ENCODE results near the gene RASA3. TPM values are rescaled to one million over a fixed set of nuclear protein-coding genes. Genes with fewer than 3 reads are reported as not detected.

RASA3 gene
- total and polyA plus RNA-seq, 2 donors (not counting 3 experiments of a cell fraction or from before 2014, with no cell fraction given), result 26.5 to 53.8 TPM

DNA sequence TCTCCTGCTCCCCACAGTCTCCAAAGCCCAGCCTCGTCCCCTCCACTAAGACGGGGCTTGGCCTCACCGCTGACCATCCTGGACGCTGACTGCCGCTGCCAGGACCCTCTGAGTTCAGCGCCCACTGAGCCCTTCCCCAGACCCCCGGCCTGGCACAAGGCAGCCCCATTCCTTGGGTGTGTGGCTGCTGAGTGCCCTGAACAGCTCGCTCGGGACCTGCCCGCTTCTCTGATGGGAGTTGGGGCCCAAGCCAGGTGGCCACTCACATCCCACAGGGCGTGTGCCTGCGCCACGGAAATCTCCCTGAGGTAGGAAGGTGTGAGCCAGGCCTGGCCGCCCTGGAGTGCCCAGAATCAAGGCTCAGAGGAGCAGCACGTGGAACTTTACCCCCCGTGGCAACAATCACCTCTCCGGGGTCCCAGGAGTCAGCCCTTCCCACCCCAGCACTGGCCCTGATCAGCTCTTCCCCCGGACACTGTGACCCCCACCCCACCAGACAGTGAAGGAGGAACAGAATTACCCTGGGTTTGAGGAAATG lies 179.4 kb downstream of the RASA3 start:
- Histone ChIP-seq H2AFZ (ENCODE audit: low read depth, low read length) (no peak overlapping the region), H3K27me3 (ENCODE audit: control insufficient read depth in 2 of 2, insufficient read depth in 2 of 2, low read length in 2 of 2) (no peaks in the 10 kb centered on the region), H3K27ac (ENCODE audit: insufficient read depth, low read depth, low read length) (no peak overlapping the region), H3K36me3 (ENCODE audit: control insufficient read depth in 2 of 2, extremely low read depth in 1 of 2, insufficient read depth in 2 of 2, low read length in 2 of 2) (no peaks in the 10 kb centered on the region), H3K9me3 (replicated peaks; ENCODE audit: control insufficient read depth, insufficient read depth, low read length) (no peaks in the 10 kb centered on the region), H3K9me1 (replicated peaks; ENCODE audit: control insufficient read depth, extremely low read depth, insufficient read depth, low read length) (no peaks in the 10 kb centered on the region), H3K9ac (replicated peaks; ENCODE audit: extremely low read depth, insufficient read depth, low read length) (no peak overlapping the region), H4K20me1 (replicated peaks; ENCODE audit: control insufficient read depth, extremely low read depth, insufficient read depth, low read length) (no peaks in the 10 kb centered on the region), H3K4me3 (replicated peaks in 1 of 3; ENCODE audit: insufficient read depth in 1 of 3, low read depth in 1 of 3, low read length in 3 of 3) (no peak overlapping the region), H3K4me2 (ENCODE audit: insufficient read depth, low read length) (no peak overlapping the region), H3K4me1 (ENCODE audit: control insufficient read depth, extremely low read depth, insufficient read depth, low read length) (no peaks in the 10 kb centered on the region), H3K79me2 (ENCODE audit: control insufficient read depth, insufficient read depth, low read length) (no peaks in the 10 kb centered on the region)
- dilution Hi-C loops (cut with MboI; ENCODE audit: extremely low pct_ligation_motif_present, low sequenced_read_pairs) (no loop called here), intact Hi-C loops (cut with micrococcal nuclease) (no loop called here)
- no peak for FAIRE-seq
- ChIA-PET CTCF (interaction anchor here (0.7 to 1.8 kb wide), 5 partner anchors 166 to 275 kb away, joined by 3 to 6 read pairs (median 4); no protein-coding TSS in a partner anchor), POLR2A (no interaction called here)
- no TSS peak for BruUV-seq (replicated peaks)
- TF ChIP-seq JUN (IDR thresholded peaks at IDR 0.05; ENCODE audit: borderline replicate concordance, insufficient read depth, insufficient read length, low read depth), result no peak
- TF ChIP-seq EZH2 (IDR thresholded peaks at IDR 0.05; ENCODE audit: borderline replicate concordance, low read depth, low read length, severe bottlenecking), result no peak
- no peak for TF ChIP-seq POLR2AphosphoS5 (IDR thresholded peaks at IDR 0.05; ENCODE audit: insufficient read depth, low read depth, low read length)
- TF ChIP-seq MYC (IDR thresholded peaks at IDR 0.05; ENCODE audit: low read depth, low read length), result no peak
- TF ChIP-seq FOS (IDR thresholded peaks at IDR 0.05; ENCODE audit: borderline replicate concordance, insufficient read depth, low read length), result no peak
- DNase-seq (ENCODE audit: low read depth, low spot score), result no peak

DNA sequence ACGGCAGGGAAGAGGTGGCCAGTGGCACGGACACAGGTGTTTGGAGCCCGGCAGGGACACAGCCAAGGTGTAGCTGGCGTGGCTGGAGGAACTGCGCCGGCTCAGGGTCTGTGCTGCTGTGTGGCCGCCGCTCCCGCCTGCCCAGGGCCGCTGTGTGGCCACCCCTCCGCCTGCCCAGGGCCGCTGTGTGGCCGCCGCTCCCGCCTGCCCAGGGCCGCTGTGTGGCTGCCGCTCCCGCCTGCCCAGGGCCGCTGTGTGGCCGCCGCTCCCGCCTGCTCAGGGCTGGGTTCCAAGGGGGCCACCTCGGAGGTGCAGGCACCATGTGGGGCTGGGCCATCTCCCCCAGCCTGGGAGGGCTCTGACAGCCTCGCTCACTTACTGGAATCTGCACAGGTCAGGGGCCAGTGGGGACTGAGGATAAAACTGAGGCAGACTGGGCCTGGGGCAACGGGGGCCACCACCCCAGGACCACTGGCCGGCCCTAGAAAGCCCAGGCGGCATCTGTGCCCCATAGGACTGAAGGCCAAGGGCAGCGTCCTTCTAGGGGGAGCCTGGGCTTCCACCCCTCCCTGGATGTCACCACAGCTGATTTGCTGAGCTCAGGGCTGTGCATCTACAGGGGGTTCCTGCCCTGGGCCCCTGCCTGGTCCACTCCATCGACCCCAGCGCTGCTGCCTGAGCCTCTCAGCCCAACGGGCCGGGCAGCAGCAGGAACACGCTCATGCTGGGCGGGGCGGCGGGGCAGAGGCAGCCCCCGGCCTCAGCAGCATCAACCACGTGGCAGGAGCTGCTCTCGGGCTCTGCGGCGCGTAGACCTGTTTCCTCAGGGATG lies 180.1 kb downstream of the RASA3 start:
- FAIRE-seq (no peak), DNase-seq (ENCODE audit: low read depth, low spot score) (no peak)
- Histone ChIP-seq H3K4me1 (ENCODE audit: control insufficient read depth, extremely low read depth, insufficient read depth, low read length) (no peaks in the 10 kb centered on the region), H3K4me2 (ENCODE audit: insufficient read depth, low read length) (no peak overlapping the region), H3K36me3 (ENCODE audit: control insufficient read depth in 2 of 2, extremely low read depth in 1 of 2, insufficient read depth in 2 of 2, low read length in 2 of 2) (no peaks in the 10 kb centered on the region), H2AFZ (ENCODE audit: low read depth, low read length) (no peak overlapping the region), H3K9me3 (replicated peaks; ENCODE audit: control insufficient read depth, insufficient read depth, low read length) (no peaks in the 10 kb centered on the region), H3K79me2 (ENCODE audit: control insufficient read depth, insufficient read depth, low read length) (no peaks in the 10 kb centered on the region), H3K9ac (replicated peaks; ENCODE audit: extremely low read depth, insufficient read depth, low read length) (no peak overlapping the region), H3K9me1 (replicated peaks; ENCODE audit: control insufficient read depth, extremely low read depth, insufficient read depth, low read length) (no peaks in the 10 kb centered on the region), H3K27ac (ENCODE audit: insufficient read depth, low read depth, low read length) (no peak overlapping the region), H3K4me3 (replicated peaks in 1 of 3; ENCODE audit: insufficient read depth in 1 of 3, low read depth in 1 of 3, low read length in 3 of 3) (no peak overlapping the region), H4K20me1 (replicated peaks; ENCODE audit: control insufficient read depth, extremely low read depth, insufficient read depth, low read length) (no peaks in the 10 kb centered on the region), H3K27me3 (ENCODE audit: control insufficient read depth in 2 of 2, insufficient read depth in 2 of 2, low read length in 2 of 2) (no peaks in the 10 kb centered on the region)
- intact Hi-C loops (cut with micrococcal nuclease) (no loop called here), dilution Hi-C loops (cut with MboI; ENCODE audit: extremely low pct_ligation_motif_present, low sequenced_read_pairs) (no loop called here)
- BruUV-seq (replicated peaks), result no TSS peak
- CTCF ChIA-PET, result interaction anchor here (0.7 to 1.8 kb wide), 4 partner anchors 167 to 276 kb away, joined by 3 to 6 read pairs (median 4); no protein-coding TSS in a partner anchor
- TF ChIP-seq POLR2AphosphoS5 (IDR thresholded peaks at IDR 0.05; ENCODE audit: insufficient read depth, low read depth, low read length) (no peak), GATA2 (IDR thresholded peaks at IDR 0.05; ENCODE audit: insufficient read depth, insufficient read length, low read depth, low read length) (no peak), POLR2A (IDR thresholded peaks at IDR 0.05; ENCODE audit: low read depth, low read length) (no peak), EZH2 (IDR thresholded peaks at IDR 0.05; ENCODE audit: borderline replicate concordance, low read depth, low read length, severe bottlenecking) (no peak), FOS (IDR thresholded peaks at IDR 0.05; ENCODE audit: borderline replicate concordance, insufficient read depth, low read length) (no peak), JUN (IDR thresholded peaks at IDR 0.05; ENCODE audit: borderline replicate concordance, insufficient read depth, insufficient read length, low read depth) (no peak), MYC (IDR thresholded peaks at IDR 0.05; ENCODE audit: low read depth, low read length) (no peak)
- TF ChIP-seq, protein P1, sequence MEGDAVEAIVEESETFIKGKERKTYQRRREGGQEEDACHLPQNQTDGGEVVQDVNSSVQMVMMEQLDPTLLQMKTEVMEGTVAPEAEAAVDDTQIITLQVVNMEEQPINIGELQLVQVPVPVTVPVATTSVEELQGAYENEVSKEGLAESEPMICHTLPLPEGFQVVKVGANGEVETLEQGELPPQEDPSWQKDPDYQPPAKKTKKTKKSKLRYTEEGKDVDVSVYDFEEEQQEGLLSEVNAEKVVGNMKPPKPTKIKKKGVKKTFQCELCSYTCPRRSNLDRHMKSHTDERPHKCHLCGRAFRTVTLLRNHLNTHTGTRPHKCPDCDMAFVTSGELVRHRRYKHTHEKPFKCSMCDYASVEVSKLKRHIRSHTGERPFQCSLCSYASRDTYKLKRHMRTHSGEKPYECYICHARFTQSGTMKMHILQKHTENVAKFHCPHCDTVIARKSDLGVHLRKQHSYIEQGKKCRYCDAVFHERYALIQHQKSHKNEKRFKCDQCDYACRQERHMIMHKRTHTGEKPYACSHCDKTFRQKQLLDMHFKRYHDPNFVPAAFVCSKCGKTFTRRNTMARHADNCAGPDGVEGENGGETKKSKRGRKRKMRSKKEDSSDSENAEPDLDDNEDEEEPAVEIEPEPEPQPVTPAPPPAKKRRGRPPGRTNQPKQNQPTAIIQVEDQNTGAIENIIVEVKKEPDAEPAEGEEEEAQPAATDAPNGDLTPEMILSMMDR (IDR thresholded peaks at IDR 0.05; ENCODE audit: extremely low read depth in 1 of 2, insufficient read depth in 1 of 2, low read depth in 1 of 2, low read length in 2 of 2), result no peak
- TF ChIP-seq, protein P2, sequence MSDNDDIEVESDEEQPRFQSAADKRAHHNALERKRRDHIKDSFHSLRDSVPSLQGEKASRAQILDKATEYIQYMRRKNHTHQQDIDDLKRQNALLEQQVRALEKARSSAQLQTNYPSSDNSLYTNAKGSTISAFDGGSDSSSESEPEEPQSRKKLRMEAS (IDR thresholded peaks at IDR 0.05; ENCODE audit: insufficient read depth, insufficient read length), result no peak
- POLR2A ChIA-PET, result no interaction called here

Data from endothelial cell of umbilical vein (primary cell).